Stomach (tissue), 4 donors: ENCODE measurements around the gene CCSER1.
"Not testable (repeated sequence)": the region's sequence is repeated elsewhere in the genome, so short reads cannot be mapped to it uniquely, and the experiment has no call there.

Experiments used
- CTCF ChIP-seq, 7 experiments: fragments of 450-650 bp in 4 of 7; fragments of 200-600 bp in 3 of 7; sonication (generic) in 3 of 7; IDR thresholded peaks; one replicate each; pipeline ENCODE4 v1.5.1; 2016 to 2019; ENCODE audit warnings: antibody characterized with exemption in 7 of 7, control low read depth in 2 of 7, mild to moderate bottlenecking in 1 of 7
- POLR2AphosphoS5 ChIP-seq, 3 donors: sonication (generic); formaldehyde crosslinking; IDR thresholded peaks; one replicate each; pipeline ENCODE4 v1.6.1; 2016; ENCODE audit warnings: antibody characterized with exemption in 3 of 3

- TF ChIP-seq CTCF, POLR2AphosphoS5 (IDR thresholded peaks at IDR 0.05): not testable (repeated sequence)
Observed at GRCh38 chr4:90911724-90912434, 784.7 kb downstream of the CCSER1 start.
